HG02759 (cell line): ENCODE results near the gene ERC1.
A peak's percentile ranks its signal among the peaks of the same experiment; 100 is the strongest.

Experiments
- ATAC-seq: cut with Tn5 transposase; IDR thresholded peaks from one replicate; pipeline ENCODE4 v1.9.1; 2021; ENCODE audit warnings: mild to moderate bottlenecking, moderate library complexity; ENCODE audit not compliant: unreplicated experiment

The ERC1 gene

DNA sequence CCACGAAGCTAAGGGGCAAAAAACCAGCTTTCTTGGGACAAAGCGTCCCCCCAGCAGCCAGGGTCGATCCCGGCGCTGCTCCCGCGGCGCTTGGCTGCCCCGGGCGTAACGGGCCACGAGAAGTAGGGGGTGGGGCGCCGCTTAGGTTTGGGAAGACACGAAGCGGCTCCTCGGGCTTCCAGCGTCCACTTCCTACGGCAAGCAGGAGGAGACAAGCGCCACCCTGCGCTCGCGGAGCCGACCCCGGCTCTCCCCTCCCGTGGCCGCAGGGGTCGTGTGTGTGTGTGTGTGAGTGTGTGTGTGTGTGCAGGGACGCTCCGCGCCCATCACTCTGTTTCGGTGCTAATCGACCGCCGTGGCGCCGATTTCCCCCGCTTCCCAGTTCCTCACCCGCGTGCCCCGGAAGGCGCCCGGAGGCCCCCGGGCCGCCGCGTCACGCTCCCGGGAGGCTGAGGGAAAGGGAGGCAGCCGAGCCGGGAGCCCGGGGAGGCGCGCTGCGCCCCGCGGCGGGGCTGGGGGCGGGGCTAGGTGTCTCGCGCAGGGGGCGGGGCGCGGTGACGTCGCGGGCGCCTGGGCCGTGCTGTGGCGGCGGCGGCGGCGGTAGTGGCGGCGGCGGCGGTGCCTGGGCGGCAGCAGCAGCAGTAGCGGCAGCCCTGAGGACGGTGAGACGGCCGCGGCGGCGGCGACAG, at the start of gene ERC1:
TSS of gene ERC1 (plus strand) at position 563 of the 689 bp plus-strand sequence. CDS start 36,681 bp downstream, outside the sequence.
- ATAC-seq, result peak; percentile 92

DNA sequence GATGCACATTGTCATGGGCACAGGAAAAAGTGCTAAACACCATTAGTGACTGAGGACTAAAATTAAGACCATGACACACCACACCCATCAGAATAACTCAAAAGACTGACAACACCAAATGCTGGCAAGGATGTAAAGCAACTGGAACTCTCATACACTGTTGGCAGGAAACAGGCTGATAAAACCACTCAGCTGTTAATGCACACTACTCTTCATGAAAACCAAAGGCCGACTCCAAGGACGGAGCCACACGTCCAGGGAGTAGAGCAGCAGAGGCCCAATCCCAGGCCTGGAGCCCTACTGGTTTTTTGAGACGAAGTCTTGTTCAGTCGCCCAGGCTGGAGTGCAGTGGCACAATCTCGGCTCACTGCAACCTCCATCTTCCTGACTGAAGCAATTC, 48.0 kb upstream of the ERC1 start:
- ATAC-seq, result no peak

DNA sequence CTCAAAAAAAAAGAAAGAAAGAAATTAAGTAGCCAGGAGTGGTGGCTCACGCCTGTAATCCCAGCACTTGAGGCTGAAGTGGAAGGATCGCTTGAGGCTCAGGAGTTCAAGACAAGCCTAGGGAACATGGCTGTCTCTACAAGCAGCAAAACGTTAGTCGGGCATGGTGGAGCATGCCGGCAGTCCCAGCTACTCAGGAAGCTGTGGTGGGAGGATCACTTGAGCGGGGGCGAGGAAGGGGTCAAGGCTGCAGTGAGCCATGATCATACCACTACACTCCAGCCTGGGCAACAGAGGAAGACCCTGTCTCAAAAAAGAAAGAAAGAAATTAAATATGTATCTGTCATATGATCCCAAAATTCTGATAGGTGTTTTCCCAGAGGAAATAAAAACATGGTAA, 46.8 kb upstream of the ERC1 start:
- ATAC-seq, result no peak

DNA sequence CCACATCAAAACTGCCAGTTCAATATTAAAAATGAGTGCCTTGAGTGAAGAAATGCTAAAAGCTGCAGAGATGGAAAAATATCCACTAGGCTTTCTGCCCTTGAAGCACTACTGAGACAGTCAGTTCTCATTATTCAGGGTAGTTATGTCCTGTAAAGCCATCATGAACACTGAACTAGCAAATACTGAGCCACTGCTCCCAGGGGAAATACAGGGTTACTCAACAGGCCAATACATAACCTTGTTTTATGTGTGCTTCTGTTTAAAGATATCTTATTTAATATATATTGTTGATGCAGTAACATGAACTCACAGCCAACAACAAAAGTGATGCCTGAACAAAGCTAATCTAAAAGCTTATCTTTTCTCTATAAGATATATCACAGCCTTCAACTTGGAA, 44.8 kb upstream of the ERC1 start:
- no peak for ATAC-seq

DNA sequence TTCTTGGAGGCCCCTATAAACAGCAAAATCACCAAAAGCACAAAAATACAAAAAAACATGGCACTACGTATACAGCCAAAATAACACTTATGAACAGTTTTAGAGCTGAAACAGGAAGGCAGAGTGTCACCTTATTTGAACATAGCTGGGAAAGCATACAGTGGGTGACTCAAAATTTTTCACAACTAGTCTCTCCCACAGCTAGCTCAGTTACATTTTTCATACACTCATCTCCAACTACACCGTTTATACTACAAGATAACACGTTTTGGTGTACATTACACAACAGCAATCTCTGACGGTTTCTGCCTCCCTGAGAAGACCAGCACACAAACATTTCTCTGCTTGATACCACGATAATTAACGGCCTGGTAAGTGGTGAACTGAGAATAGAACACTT, 44.4 kb upstream of the ERC1 start:
- no peak for ATAC-seq

DNA sequence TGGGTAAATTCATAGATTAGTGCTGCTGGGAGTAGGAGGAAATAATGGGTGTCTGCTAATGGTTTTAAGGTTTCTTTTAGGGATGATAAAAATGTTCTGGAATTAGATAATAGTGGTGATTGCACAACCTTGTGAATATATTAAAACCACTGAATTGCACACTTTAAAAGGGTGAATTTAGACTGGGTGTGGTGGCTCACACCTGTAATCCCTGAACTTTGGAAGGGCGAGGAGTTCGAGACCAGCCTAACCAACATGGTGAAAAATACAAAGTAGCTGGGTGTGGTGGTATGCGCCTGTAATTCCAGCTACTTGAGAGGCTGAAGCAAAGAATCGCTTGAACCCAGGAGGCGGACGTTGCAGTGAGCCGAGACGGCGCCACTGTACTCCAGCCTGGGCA, 42.8 kb upstream of the ERC1 start:
- no peak for ATAC-seq

DNA sequence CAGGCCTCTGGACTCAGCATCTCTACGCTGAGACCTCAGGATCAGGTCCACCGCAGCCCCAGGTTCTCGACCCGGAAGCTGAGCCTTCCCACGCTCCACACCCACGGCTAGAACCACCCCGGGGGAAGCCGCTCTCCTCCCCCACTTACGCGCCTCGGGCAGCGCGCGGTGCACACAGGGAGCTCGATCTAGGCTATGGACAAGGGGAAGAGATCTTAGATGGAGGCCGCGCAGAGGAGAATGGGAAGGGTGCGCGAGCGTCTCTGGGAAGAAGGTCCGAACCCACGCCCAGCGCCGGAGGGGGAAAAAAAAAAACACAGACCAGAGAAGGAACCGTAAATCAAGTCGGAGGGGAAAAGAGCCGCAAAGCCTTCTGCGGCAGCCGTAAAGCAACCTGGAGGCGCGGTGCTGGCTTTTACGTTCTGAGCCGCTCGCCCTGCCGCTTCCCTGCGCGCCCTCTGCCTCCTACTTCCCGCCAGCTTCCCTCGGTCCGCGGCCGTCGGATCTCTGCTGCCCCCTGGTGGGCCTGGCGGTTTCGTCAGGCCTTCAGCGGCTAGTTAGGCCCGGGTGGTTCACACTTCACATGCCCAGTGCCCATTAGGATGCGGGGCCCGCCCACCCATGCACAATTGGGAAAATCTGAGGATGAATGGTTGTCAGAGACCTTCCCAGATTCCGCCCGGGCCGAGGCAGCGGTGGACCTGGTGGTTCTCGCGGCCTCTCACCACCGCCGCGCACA, 41.4 kb upstream of the ERC1 start, which contains the start of gene RAD52:
TSS of gene RAD52 (minus strand) at position 242 of the 739 bp plus-strand sequence. CDS start 16,636 bp downstream, outside the sequence.
- ATAC-seq, result peak; percentile 86

DNA sequence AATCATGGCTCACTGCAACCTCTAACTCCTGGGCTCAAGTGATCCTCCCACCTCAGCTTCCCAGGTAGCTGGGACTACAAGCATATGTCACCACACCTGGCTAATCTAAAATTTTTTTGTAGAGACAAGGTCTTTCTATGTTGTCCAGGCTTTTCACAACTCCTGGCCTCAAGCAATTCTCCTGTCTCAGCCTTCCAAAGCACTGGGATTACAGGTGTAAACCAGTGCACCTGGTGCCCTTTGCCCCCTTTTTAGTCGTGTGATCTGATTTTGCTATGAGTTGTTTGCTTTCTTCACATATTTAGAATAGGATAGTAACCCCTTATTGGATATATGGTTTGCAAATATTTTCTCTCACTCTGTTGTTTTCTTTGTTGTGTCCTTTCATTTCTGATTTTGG, 39.8 kb upstream of the ERC1 start:
- no peak for ATAC-seq

DNA sequence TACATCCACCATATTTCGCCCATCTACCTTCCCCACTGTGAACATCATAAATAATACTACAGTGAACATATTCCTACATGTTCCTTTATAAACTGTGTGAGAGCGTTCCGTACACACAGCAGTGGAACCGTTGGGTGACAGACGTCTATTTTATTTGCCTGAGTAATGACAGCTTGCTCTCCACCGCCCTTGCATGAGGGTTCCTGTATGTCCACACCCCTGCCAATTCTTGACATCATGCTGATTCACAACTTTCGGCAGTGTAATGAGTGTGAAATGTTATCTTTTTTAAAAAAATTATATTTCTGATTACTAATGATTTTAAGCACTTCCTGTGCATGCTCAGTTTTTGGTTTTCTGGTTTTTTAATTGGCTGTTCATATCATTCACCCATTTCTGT, 37.2 kb upstream of the ERC1 start:
- ATAC-seq, result no peak

DNA sequence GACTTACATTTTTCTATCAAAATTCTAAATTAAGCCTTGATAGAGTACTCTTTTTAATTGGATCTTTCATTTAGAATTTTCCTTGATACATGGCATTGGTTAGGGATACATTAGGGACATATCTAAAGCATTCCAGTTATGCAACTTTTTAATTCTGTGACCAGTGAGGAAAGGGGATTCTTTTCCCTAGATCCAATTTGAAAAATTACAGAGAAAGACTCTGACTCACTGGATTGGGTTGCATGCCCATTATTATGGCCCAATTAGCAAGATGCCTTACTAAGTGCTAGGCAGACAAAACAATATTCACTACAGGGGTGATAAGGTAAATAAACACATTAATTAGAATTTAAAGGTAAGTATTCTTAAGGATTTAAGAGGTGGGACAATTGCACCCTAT, 36.3 kb upstream of the ERC1 start:
- no peak for ATAC-seq

DNA sequence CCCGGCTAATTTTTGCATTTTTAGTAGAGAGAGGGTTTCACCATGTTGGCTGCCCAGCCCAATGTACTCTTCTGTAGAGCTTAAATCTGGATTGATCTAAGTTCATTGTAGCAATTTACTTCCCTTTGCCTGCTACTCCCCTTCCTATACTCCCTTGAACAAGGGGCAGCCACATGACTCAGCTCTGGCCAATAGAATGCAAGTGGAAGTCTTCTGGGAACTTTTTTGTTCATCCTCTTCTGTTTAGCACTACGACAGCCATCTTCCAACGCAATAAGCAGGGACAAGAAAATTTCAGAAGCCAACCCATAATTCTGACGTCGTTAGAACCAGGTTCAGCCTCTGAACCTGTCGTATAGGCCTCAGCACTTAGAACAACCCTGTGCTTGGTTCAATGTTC, 35.1 kb upstream of the ERC1 start:
- ATAC-seq, result no peak

DNA sequence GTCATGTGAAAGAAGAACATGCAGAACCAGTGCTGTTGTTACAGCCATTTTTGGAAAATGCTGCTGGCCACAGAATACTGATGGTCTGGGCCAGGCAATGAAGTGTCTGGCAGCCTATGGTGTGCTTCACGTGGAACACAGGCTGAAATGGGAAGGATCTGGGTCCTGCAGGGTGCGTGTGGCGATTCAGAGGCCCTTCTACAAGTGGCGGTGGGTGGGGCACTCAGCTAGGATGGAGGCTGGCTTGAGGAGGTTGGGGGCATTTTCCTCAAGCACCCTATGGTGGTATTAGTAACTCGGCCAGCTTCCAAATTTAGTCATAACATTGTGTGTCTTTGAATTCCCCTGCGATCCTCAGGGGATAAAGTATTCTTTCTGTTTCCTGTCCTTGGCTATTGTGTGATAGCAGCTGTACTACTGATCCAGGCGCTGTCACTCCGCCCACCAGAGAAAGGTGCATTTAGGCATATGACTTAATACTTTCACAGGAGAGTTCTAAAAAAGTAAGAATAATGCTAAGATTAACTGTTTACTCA, 32.4 kb upstream of the ERC1 start:
- peak; percentile 64 for ATAC-seq

DNA sequence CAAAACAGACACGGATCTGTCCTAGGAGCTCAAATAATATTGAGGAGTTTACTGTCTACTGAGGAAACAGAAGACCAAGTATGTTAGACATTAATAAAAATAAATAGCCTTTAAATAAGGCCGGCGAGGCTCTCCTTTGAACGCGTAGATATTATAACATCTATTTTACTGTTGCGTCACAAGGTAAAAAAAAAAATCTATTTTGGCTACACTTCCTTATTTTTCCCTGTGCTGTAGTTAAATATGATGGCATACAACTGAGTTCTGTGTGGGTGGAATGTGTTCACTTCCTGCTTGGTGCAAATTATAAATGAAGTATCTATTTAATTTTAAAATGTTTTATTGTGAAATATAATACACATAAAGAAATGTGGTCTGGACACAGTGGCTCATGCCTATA, 24.3 kb upstream of the ERC1 start:
- no peak for ATAC-seq

DNA sequence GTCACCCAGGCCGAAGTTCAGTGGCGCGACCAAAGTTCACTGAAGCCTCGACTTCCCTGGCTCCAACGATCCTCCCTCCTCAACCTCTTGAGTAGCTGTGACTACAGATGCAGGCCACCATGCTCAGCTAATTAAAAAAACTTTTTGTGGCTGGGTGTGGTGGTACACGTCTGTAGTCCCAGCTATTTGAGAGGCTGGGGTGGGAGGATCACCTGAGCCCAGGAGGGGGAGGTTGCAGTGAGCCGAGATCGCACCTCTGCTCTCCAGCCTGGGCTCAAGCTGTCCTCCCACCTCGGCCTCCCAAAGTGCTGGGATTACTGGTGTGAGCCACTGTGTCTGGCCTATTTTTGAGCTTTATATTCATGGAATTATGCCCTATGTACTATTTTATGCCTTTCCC, 23.4 kb upstream of the ERC1 start:
- no peak for ATAC-seq

DNA sequence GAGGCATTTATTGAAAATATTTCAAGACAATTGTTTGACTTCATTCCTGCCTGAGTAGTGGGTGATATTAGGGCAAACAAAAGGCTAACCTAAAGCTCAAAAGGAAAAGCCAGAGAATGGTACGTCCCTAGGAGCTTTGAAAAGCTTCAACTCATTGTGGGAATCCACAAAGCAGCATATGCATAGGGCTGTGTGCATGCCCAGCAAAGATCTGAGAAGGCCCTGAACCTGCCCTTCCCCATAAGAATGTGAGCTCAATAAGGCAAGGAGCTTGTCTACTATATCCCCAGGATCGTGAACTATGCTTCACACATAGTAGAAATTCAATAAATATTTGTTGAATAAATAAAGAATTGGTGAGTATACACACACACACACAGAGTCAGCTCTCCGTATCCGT, 22.5 kb upstream of the ERC1 start:
- no peak for ATAC-seq

DNA sequence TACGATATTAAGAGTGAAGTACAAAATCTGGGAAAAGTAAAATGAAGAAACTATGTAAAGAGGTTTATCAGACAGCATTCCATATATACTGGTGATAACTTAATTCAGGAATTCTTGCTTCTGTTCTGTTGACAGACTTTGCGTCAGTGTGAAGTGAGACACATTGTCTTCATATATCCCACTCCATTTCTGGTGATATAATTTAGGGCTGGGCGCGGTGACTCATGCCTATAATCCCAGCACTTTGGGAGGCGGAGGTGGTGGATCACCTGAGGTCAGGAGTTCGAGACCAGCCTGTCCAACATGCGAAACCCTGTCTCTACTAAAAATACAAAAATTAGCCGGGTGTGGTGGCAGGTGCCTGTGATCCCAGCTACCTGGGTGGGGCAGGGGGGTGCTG, 21.2 kb upstream of the ERC1 start:
- ATAC-seq, result no peak

DNA sequence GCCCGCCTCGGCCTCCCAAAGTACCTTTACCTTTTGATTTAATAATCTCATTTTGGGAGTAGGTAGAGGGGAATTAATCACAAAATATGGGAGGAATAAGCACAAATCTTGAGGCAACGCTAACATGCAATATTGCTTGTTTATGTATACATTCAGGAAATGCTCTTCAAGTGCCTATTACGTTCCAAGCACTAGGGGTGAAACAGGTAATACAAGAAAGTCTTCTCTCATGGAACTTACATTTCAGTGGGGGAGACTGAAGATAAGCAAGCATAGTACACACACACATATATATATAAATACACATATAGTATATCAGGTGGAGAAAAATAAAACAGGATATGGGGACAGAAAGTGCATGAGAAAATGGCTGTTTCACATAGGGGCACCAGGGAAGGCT, 19.0 kb upstream of the ERC1 start:
- no peak for ATAC-seq

DNA sequence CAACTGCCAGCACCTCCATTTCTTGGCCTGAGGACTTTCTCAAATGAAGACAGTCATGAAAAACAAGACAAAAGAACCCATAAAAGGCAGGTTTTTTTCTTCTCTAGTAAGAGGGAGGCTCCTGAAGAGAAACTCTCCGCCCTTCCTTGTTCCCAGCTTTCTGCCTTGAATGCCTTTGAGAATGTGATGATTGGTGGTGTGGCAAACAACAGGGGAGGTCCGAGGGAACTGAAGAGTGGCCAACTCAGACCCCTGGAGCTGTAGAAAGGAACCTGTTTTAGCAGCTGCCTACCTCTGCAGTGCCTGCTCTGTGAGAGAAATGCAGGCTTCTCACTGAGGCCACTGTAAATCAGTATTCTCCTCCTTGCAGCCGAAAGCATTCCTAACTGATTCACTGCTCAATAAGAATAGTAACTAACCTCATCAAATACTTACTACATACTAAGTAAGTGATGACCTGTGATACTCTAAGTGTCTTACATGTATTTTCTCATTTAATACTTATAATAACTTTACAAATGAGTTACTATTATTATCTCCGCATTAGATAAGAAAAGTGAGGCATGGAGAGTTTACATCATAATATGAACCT, 16.7 kb upstream of the ERC1 start:
- no peak for ATAC-seq

DNA sequence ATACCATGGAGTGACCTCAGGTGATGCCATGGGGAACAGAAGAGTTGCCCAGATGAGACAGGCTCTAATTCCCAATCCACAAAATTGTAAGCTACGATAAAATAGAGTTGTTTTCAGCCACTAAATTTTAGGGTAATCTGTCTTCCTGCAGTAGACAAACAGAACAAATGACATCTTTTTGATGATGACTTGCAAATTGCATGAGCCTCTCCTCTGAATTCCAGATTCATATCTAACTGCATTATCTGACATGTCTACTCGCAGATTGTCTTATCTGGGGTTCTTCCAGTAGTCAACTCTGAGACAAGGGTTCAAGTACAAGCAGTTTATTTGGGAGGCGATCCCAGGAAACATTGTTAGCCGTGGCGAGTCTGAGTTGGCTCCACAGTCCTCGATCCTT, 14.4 kb upstream of the ERC1 start:
- ATAC-seq, result no peak

DNA sequence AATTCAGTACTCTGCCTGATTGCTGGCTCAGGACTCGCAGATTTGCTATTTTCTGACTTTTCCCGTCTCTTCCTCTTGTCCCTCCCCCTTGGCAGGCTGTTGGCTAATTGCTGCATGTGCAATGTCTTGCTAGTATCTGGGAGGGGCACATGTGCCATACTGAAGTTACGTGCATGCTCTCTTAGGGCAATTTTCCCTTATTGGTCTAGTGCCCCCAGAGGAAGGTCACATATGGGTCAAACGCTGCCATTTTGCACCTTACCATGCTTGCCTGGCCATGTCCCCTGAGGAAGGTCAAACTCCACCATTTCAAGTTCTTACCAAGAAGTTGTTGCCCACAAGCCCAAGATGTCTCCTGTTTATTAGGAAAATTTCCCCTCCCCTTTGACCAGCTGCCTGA, 13.9 kb upstream of the ERC1 start:
- no peak for ATAC-seq

DNA sequence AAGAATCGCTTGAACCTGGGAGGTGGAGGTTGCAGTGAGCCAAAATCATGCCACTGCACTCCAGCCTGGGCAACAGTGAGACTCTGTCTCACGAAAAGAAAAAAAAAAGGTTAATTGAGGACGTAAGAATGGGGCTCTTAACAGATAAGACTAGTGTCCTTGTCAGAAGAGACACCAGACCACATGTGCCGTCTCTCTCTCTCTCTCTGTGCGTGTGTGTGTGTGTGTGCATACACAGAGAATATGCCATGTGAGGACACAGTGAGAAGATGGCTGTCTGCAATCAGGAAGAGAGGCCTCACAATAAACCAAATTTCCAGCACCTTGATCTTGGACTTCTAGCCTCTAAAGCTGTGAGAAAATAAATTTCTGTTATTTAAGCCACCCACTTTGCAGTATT, 11.7 kb upstream of the ERC1 start:
- ATAC-seq, result no peak
